Measurements from ENCODE around the gene OR51F2. TPM values are rescaled to one million over a fixed set of nuclear protein-coding genes. Genes with fewer than 3 reads are reported as not detected.

OR51F2 gene
- total RNA-seq, 1 donor = not detected

DNA sequence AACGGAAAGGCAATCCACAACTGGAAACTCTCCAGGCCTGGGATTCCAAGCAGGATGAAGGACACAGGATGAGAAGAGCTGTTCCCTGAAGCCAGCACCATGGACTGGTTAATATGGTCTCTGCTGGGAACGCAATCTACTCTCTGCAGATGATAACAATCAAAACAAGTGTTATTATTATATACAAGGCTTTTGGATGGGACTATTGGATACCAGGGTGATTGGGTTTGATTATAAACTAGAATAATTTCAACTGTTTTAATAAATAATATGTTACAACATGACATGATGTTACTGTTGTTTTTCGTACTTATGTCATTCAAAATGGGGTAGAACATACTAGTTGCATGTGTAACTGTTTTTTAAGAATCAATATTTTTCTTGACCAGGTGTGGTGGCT lies 16.8 kb upstream of the OR51F2 start, which contains the start of gene OR52R1:
OR52R1 (minus strand) TSS at position 101 of the 400 bp plus-strand sequence; CDS start at position 101, 0 bp downstream.
- H3K79me2 ChIP-seq (ENCODE audit: insufficient read depth, low read length) = no peaks in the 10 kb centered on the region
- H3K27ac ChIP-seq (ENCODE audit: low read depth, low read length) = no peak within 1 kb of the TSS
- H2AFZ ChIP-seq (ENCODE audit: low read length) = no peak within 1 kb of the TSS
- H3K4me1 ChIP-seq (ENCODE audit: insufficient read depth, low read length) = no peaks in the 10 kb centered on the region
- no peaks in the 10 kb centered on the region for H4K20me1 ChIP-seq (ENCODE audit: insufficient read depth, low read length)
- TF ChIP-seq, protein P1, sequence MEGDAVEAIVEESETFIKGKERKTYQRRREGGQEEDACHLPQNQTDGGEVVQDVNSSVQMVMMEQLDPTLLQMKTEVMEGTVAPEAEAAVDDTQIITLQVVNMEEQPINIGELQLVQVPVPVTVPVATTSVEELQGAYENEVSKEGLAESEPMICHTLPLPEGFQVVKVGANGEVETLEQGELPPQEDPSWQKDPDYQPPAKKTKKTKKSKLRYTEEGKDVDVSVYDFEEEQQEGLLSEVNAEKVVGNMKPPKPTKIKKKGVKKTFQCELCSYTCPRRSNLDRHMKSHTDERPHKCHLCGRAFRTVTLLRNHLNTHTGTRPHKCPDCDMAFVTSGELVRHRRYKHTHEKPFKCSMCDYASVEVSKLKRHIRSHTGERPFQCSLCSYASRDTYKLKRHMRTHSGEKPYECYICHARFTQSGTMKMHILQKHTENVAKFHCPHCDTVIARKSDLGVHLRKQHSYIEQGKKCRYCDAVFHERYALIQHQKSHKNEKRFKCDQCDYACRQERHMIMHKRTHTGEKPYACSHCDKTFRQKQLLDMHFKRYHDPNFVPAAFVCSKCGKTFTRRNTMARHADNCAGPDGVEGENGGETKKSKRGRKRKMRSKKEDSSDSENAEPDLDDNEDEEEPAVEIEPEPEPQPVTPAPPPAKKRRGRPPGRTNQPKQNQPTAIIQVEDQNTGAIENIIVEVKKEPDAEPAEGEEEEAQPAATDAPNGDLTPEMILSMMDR (IDR thresholded peaks at IDR 0.05; ENCODE audit: extremely low read depth, low read depth, low read length) = no peak
- peaks cover 3% of the 10 kb centered on the region for H3K9me3 ChIP-seq (ENCODE audit: low read depth, low read length)
- H3K36me3 ChIP-seq (ENCODE audit: insufficient read depth, low read length) = no peaks in the 10 kb centered on the region
- no peak for DNase-seq (ENCODE audit: insufficient read length, low spot score, missing footprints)
- H3K4me2 ChIP-seq (ENCODE audit: insufficient read depth, low read length) = no peak within 1 kb of the TSS
- no peak within 1 kb of the TSS for H3K4me3 ChIP-seq (ENCODE audit: insufficient read depth, low read length)
- no peaks in the 10 kb centered on the region for H3K27me3 ChIP-seq (ENCODE audit: insufficient read depth, low read length)

DNA sequence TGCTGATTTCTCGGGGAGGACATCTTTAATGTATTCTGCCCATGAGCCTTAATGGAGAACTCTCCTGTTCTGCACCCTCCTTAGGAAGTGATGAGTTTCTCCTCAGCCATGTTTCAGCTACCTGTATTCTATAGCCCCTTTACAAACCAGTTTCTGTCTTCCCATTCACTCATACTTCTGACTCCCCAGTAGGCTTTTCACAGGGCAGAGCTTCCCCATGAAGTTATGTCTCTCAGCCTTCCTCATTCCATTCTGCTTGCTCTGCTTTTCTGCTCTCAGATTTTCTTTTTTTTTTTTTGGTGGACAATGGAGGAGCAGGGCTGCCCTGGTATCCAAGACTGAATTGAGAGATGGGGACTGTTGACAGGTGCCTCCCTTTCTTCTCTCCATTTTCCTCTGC lies 12.6 kb upstream of the OR51F2 start:
- TF ChIP-seq, protein P1 (IDR thresholded peaks at IDR 0.05; ENCODE audit: extremely low read depth, low read depth, low read length) = no peak
- Histone ChIP-seq H2AFZ (ENCODE audit: low read length) (no peak overlapping the region), H3K4me2 (ENCODE audit: insufficient read depth, low read length) (no peak overlapping the region), H3K36me3 (ENCODE audit: insufficient read depth, low read length) (no peaks in the 10 kb centered on the region), H4K20me1 (ENCODE audit: insufficient read depth, low read length) (no peaks in the 10 kb centered on the region), H3K4me3 (ENCODE audit: insufficient read depth, low read length) (no peak overlapping the region), H3K9me3 (ENCODE audit: low read depth, low read length) (peaks cover 1% of the 10 kb centered on the region), H3K4me1 (ENCODE audit: insufficient read depth, low read length) (no peaks in the 10 kb centered on the region), H3K27me3 (ENCODE audit: insufficient read depth, low read length) (no peaks in the 10 kb centered on the region), H3K79me2 (ENCODE audit: insufficient read depth, low read length) (no peaks in the 10 kb centered on the region), H3K27ac (ENCODE audit: low read depth, low read length) (no peak overlapping the region)
- DNase-seq (ENCODE audit: insufficient read length, low spot score, missing footprints) = no peak

DNA sequence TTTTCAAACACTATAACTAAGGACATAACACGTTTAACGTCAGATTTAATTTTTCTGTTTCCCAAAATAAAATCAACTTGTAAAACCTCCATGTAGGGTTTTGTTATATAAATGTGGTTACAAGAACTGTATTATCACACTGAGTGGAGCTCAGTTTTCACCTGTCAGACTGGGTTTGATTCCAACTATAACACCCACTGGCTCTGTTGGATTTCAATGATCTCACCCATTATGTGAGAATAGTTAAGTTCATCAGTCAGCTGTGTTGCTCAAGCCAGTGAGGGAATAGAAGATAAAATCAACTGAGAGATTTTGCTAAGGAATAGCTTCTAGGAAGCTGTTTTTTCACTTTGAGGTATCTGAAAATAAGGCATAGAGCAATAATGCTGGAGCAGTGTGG lies 11.9 kb upstream of the OR51F2 start:
- Histone ChIP-seq H3K36me3 (ENCODE audit: insufficient read depth, low read length) (no peaks in the 10 kb centered on the region), H3K9me3 (ENCODE audit: low read depth, low read length) (no peaks in the 10 kb centered on the region), H3K79me2 (ENCODE audit: insufficient read depth, low read length) (no peaks in the 10 kb centered on the region), H3K27ac (ENCODE audit: low read depth, low read length) (no peak overlapping the region), H2AFZ (ENCODE audit: low read length) (no peak overlapping the region), H3K4me2 (ENCODE audit: insufficient read depth, low read length) (no peak overlapping the region), H3K4me3 (ENCODE audit: insufficient read depth, low read length) (no peak overlapping the region), H4K20me1 (ENCODE audit: insufficient read depth, low read length) (no peaks in the 10 kb centered on the region), H3K27me3 (ENCODE audit: insufficient read depth, low read length) (no peaks in the 10 kb centered on the region), H3K4me1 (ENCODE audit: insufficient read depth, low read length) (no peaks in the 10 kb centered on the region)
- TF ChIP-seq, protein P1 (IDR thresholded peaks at IDR 0.05; ENCODE audit: extremely low read depth, low read depth, low read length) = no peak
- DNase-seq (ENCODE audit: insufficient read length, low spot score, missing footprints) = no peak

DNA sequence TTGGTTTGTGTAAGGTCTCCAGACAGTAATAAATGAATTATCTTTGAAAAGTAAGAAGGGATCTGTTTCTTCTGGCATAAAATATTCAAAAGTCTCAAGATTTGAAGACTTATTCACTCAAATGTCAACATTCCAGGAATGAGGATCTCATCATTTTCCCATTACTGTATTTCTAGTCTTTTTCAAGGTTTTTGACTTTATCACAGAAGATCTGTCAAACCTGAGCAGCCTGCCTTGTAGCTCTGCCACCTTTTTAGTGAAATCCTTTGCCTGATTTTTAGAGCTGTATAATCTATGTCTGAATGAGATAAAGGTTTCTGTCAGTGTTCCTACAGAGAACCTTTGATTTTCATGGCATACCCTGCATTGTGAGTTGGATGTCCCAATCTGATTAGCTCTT lies 4.0 kb downstream of the OR51F2 start:
- no peak overlapping the region for H3K4me2 ChIP-seq (ENCODE audit: insufficient read depth, low read length)

More for the DNA sequence above, 4.0 kb downstream of the OR51F2 start:
- TF ChIP-seq, protein P1 (IDR thresholded peaks at IDR 0.05; ENCODE audit: extremely low read depth, low read depth, low read length) = no peak
- Histone ChIP-seq H3K4me1 (ENCODE audit: insufficient read depth, low read length) (peaks cover 2% of the 10 kb centered on the region), H3K27me3 (ENCODE audit: insufficient read depth, low read length) (no peaks in the 10 kb centered on the region), H4K20me1 (ENCODE audit: insufficient read depth, low read length) (no peaks in the 10 kb centered on the region), H3K27ac (ENCODE audit: low read depth, low read length) (no peak overlapping the region), H3K36me3 (ENCODE audit: insufficient read depth, low read length) (no peaks in the 10 kb centered on the region), H3K4me3 (ENCODE audit: insufficient read depth, low read length) (no peak overlapping the region), H2AFZ (ENCODE audit: low read length) (no peak overlapping the region), H3K9me3 (ENCODE audit: low read depth, low read length) (no peaks in the 10 kb centered on the region), H3K79me2 (ENCODE audit: insufficient read depth, low read length) (no peaks in the 10 kb centered on the region)
- DNase-seq (ENCODE audit: insufficient read length, low spot score, missing footprints) = no peak

All from osteoblast (primary cell).